Fibroblast of skin of right quadriceps (primary cell): ENCODE measurements around the gene SHROOM3.
A peak's percentile ranks its signal among the peaks of the same experiment; 100 is the strongest.

Experiments
- DNase-seq: peaks from one replicate; pipeline ENCODE4 v3.0.0-alpha.2; 2013

Gene SHROOM3

DNA sequence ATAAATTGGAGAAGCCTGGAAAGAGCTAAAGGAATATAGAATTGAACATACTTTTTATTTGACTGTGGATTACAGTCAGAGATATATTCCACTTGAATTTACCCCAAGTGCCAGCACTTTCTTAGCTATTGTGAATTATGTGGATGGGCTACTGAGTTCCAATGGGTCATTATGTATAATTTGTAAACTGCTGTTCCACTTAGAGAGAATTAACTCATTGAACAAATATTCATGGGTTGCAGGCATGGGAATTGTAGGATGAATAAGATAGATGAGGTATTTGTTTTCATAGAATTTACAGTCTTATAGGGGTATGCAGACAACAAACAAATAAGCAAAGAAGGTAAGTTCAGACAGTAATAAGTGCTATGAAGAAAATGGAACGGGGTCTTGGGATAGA, 195.7 kb downstream of the SHROOM3 start:
- DNase-seq, result peak; percentile 55

DNA sequence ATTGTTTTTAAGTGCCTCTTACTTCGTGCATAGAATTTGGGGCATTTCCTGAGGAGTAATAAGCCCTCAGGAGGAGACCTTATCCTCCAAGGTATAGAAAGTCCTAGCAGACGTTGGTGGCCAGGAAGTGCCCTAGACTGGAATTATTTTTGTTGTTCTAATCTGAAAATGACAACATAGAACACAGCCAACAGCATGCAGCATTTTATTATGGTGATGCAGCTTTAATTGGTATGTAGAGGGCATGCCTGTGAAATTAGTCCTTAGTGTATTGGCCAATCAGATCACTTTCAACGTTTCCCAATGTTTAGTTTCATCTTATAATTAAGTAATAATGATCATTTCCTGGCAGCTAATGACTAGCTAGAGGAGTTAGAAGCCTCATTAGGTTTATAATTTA, 199.2 kb downstream of the SHROOM3 start:
- peak; percentile 88 for DNase-seq

DNA sequence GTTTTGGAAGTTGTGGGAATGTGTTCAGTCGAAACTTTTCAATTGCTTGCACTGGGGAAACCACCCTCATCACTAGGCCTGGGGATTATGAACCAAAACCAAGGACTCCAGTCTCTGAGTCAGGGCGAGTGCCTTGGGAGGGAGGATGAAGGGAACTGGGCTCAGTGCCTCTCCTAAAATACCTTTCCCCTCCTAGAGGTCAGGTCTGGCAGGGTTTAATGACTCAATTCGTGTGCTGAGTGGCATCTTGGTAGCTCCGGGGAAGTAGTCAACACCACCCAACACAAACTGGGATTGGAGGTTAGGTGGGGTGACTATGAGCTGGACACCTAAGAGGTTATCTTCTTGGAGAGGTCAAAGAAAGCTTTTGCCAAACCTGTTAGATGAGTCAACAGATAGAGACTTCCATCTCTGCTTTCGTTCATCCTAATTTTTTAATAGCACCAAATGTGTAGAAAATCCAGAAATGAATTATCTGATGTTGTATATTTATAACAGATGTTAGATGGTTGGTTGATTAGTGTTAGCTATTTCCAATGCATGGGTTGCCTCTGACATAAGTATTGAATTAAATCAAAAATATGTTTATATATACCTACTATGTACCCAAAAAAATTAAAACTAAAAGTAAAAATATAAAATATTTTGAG, 202.8 kb downstream of the SHROOM3 start:
- DNase-seq, result no peak

DNA sequence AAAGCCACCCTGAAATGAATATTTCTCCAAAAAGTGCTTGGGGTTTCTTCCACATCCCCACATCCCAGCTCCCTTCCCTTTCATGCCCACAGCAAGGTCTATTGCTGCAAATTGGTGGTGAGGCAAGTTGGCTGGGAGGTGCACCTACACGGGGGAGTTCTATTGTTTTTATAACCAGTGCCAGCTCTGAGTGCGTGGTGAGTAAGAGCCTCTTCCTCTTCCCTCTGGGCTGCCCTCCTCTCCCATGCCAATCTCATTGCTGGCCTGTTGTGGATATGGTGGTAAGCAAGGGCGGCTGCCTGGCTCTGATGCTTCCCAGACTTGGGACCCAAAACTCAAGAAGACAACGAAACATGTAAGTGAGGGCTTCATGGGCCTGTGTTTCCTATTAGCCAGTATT, 204.3 kb downstream of the SHROOM3 start:
- DNase-seq, result no peak

DNA sequence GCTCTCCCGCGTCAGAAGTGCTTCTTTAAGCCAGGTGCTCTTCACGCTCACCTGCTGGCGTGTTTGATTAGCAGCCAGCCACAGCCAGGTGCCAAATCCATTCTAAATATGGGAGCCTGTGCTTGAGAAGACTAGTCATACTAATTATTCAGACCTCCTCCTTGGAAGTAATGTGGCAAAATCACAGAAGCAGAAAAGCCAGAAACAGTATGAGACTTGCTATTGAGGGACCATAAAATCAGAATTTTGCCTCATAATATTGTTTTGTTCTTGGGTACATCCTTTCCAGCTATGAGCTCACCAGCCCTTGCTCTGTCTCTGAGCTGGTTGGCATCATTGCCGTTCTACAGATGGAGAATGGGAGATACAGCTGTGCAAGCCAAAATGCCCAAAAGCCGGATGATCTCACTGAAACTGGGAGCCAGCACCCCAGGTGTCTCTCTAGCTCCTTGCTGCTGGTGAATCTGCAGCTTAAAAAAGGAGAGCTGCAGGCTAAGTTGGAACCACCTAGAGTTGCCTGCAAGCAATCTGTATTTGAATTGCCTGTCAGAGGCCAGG, 205.4 kb downstream of the SHROOM3 start:
- DNase-seq, result no peak

DNA sequence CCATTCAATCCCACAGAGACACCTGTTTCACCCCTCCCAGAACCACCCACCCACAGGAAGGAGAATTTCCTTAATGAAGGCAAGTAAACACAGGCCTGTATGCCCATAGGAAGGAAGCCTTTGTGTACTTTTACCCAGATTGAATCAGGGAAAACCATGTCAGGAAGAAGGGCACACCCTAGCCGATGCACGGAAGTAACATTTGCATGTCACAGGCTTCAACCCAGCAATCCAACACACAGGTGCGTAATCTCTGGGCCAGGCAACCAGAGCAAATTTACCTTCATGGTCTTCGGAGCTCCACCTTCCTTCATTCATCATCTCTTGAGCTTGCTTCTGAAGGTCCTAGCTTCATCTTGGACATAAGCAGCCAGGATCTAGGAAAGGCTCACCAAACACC, 206.3 kb downstream of the SHROOM3 start:
- DNase-seq, result no peak

DNA sequence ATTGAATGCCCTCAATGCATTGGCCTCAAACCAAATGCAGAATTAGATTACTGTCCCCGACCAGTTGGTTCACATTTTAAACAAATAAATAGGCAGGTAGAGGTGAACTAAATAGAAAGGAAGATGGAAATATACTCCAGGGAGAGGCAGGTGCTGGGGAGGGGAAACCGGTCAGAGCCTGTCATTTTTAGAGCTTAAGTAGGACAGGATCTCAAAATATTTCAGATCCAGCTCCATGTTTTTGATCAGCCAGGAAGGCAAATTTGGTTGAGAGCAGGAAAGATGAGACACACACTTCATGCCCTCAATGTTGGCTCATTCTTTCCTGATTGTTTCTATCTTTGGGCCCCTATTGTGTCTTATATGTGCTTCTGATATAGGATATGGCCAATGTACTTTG, 206.7 kb downstream of the SHROOM3 start:
- no peak for DNase-seq

DNA sequence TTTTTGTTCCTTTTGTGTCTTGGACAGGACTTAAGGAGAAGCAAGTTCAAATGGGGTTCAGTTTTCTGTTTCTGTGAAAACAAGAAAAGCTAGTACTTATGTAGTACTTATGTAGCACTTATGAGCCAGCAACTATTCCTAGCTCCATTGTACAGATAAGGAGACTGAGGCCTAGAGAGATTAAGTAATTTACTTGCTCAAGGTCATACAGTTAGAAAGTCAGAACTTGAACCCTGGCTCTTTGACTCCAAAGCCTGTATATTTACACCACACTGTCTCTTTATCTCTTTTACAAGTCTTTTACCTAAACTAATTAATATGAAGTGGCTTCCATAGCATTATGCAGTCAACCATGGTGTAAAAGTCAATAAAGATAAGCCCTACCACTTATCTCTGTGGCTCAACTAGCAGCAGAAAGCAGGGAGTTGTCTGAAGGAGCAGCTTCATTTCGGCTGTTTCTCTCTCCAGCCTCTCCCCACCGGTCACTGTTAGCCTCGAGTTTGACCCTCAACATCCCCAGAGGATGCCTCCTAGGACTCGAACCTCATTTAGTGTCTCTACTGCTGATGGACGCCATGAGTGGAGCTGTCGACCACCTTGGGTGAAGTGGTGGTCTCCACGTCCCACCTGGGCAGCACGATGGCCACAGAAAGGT, 209.9 kb downstream of the SHROOM3 start:
- no peak for DNase-seq

DNA sequence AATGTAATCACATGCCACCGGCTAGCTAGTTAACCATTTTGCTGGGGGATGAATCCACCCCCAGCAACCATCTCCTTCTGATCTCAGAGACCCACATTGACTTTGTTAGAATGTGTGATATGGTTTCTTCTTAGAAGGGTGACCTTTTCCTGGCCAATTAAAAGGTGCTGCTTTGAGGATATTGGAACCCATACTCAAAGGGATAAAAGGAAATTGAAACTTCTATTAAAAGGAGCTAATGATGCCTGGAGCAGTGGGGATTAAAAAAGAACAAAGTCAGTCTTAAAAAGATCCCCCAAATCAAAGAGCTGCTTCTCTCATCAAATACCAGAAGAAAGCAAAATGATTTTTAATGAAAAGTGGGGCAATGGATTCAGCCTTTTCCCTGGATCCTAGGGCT, 214.1 kb downstream of the SHROOM3 start:
- DNase-seq, result no peak

DNA sequence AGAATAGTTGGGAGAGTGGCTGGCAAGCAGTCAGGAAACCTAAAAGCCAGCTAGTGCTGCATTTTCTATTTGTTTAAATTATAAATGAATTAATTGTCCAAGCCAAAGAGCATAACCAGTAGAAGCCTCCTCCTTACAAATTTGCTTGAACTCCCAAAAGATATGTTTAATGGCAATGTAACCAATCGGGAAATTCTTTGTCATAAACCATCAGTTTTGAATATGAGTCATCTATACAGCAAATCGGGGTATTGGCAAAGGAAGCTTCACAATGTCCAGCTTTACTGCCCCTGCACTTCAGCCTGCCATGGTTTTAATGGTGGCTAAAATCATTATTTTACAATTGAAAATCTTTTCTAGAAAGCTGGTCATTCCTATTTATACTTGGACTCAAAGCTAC, 216.6 kb downstream of the SHROOM3 start:
- peak; percentile 35 for DNase-seq

DNA sequence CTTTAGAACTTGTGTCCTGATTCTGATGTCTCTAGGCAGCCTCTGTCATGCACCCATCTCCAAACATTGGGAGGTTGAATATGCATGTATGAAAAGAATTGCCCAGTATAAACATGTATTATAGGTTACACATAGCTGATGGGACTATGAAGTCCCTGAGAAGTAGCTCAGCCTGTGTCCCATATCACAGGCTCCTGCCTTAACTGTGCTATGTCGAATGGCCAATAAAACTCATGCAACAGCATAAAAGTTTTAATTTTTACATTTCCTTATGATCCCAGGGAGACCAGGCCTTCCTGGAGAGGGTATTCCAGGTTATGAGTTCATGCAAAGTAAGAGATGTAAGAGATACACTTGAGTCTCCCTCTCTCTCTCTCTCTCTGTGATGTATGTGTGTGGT, 217.4 kb downstream of the SHROOM3 start:
- no peak for DNase-seq

DNA sequence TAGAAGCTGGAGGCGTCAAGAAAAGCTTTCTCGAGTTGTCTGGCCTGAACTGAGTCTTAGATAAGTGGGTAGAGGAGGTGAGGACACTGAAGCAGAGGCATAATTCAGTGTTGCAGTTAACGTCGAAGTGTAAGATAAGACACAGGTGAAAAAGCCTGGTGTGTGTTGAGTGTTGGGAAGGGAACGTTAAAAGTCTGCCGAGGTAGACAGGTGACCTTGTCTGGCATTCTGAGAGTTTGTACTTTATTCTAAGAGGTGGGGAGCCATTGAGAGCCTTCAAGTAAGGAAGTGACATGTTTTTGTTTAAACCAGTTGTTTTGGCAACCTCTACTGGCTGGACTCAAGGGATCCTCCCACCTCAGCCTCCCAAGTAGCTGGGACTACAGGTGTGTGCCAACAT, 219.1 kb downstream of the SHROOM3 start:
- no peak for DNase-seq

DNA sequence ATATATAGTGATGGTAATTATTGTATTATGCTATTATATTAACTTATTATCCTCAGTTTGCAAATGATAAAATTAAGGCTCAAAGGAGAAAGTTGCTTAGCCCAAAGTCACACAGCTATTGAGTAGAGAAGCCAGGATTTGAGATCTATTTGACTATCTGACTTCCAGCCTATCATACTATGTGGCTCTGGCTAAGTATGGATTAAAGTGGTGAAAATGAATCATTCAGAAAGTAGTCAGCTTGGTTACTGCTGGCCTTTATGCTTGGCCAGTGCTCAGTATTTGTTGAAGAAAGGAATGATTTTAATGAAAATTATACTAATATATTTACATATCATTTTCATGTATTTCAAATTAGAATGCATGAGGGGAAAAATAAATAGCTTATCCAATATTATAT, 219.8 kb downstream of the SHROOM3 start:
- DNase-seq, result peak; percentile 35

DNA sequence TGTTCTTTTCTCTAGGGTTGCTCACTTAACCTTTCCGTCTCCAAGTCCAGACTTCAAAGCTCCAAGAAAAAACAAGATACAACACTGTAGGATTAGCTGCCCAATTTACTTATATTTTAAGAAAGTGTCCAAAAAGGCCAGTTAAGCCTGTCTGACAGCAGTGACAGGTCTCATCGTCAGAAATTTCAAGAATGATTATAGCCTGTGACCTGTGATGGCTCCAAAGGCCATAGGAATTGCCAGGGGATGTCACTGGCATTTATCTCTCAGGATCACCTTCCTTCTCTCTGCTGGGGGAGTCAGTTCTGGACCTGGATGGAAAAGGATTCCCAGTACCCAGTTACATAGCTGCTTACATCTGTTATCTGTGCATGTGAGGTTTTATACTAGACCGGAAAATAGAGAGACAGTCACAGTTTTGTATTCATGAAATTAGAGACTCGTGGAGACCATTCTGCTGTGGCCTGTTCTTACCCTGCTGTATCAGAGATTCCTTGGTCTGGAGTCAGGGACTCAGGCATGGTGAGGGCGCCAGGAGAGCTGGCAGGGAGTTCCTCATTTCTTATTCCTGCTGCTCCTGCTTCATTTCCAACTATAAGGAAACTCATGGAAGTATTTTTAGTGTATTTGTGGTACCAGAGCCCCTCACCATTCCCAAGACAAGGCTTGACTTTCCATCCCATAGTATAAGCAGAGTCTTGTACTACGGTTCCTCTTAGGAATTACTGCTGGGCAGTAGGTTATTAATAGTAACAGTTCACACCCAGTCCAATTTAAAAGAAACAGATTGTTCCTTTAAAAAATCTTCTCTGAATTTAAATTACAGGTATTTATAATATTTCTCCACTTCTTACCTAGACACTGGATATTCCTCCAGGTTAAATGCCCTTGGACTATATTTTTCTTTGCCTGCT, 220.8 kb downstream of the SHROOM3 start:
- no peak for DNase-seq

DNA sequence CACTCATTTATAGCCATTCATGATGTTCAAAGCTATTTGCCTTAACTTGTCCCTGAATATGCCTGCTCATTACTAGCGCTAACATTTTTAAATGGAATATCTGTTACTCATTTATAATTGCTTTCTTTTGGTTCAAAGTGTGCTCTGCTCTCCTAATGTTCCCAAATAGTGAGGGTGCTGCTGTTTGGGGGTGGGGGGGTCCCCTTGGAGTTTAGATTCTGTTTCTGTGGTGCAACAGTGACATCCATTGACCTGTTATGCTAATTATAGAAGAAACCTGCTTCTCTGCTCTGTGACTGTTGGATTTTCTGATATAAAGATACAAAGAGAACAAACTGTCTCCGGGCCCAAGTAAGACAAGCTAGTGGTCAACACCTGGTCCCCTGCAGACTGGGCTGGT, 222.4 kb downstream of the SHROOM3 start:
- peak; percentile 24 for DNase-seq

DNA sequence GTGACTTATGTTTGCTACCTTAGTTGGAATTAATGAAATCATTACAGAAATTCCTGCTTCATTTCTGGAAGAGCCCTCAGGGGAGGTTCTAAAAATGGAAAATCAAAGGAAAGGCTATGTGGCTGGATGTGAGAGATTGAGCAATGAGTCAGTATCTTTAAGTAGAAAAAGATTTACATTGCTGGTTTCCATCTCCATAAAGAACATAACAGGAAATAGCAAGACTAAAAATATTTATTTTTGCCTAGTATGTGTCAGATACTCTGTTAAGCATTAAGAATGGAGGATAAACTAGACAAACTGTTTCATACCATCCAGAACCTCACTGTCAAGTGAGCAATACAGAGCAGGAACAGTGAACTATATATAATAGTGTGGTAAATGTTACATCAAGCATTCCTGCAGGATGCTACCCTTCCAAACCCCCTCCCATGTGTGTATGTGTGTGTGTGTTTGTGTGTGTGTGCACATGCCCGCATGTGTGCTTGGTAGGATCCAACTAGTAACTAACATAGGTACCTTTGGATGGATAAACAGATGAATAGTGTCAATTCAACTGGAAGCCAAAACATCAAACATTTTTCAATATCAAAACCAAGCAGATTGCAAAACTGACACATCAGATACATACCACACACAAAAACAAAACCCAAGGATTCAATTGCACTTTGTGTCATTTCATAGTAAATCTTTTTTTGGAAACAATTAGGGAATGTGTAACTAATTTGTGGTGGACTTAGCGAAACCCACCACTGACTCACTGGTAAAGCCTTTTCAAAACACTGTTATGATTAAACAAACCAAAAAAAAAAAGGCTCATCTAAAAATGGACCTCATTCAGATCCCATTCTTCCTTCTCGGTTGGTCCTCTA, 223.4 kb downstream of the SHROOM3 start:
- peak; percentile 98 for DNase-seq

DNA sequence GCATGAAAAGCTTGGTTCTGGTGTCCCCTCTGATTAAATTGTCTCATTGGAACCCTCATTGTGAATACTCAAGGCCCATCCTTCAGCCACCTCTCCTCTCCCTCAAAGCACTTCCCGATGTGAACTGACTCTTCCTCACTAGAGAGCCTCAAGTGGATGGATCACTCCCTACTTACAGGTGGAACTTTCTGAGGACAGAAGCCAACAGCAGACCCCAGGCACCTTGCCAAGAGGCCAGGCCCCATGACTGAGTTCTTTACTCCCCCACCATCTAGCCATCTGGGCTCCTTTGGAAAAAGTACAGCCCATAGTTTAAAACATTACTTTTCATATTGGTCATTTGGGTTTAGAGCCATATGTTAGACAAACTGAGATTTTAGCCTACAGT, 224.1 kb downstream of the SHROOM3 start:
- no peak for DNase-seq

DNA sequence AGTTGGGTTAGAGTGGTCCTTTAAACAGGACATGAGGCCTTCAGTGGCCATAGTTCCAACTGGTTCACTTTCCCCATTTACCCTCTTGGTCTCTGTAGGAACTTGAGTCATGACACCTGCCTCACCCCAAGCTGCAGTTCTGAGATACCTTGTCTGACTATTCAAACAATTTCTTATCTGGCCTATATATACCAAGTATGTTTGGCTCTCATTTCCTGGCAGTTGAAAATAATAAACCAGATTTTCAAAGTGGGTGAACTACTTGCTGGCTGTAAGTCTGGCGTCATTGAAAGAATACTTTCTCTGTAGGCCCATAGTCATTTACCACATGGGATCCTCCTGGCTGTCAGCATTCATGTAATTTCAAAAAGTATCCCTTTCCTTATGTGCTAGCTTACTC, 228.8 kb downstream of the SHROOM3 start:
- DNase-seq, result no peak

DNA sequence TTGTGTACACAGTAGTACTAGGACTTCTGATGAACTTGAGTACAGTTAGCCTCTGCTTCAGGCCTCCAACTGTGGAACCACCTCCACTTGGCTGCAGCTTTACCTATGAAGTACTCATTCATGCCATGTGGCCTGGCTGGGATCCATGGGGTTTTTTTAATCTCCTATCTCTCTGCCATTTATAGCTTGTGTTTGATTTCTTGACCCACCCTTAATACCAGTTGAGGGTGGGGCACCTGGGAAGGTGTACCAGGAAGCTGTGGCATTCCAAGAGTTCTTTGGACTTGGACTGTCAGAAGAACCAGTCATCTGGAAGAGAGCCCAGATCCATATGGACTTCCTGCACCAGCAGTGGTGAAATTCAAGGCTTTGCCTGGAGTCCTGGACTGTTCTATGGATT, 230.1 kb downstream of the SHROOM3 start:
- DNase-seq, result peak; percentile 53

DNA sequence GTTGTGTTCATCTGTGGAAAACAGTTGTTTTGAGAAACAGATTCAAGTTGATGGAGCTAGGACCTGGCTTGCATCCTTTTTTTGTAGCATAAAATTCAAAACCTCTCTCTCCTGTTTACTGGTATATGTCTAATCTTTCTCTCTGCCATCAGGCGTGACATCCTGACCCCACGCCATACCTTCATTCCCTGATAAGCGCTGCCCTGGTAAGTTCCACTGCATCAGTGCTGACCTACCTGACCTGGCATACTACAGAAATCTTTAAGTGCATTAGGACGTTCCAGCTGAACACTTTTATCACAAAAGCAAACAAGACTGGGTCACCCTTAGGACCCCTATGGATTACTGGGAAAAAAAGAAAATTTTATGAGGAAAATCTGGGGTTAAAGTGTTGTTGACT, 230.7 kb downstream of the SHROOM3 start:
- no peak for DNase-seq

DNA sequence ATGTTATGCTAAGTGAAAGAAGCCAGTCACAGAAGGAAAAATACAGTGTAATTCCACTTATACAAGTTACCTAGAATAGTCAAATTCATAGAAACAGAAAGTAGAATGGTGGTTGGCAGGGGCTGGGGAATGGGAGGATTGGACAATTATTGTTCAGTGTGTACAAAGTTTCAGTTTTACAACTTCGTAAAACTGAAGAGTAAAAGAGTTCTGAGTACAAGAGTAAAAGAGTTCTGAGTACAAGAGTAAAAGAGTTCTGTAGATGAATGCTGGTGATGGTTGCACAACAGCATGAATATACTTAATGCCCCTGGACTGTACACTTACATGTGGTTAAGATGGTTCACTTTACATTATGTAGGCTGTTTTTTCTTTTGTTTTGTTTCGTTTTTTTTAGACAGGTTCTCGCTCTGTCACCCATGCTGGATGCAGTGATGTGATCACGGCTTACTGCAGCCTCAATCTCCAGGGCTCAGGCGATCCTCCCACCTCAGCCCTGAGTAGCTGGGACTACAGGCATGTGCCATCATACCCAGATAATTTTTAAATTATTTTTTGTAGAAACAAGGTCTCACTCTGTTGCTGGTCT, 232.0 kb downstream of the SHROOM3 start:
- no peak for DNase-seq

DNA sequence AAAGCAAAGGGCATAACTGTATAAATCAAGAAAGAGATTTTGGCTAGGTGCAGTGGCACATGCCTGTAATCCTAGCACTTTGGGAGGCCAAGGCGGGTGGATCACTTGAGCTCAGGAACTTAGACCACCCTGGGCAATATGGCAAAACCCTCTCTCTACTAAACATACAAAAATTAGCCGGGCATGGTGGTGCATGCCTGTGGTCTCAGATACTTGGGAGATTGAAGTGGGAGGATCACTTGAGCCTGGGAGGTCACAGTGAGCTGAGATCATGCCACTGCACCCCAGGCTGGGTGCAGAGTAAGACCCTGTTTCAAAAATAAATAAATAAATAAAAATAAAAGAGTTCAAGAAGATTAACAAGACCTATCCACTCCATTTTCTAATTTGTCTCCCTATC, 235.6 kb downstream of the SHROOM3 start:
- DNase-seq, result no peak
